DND-41 (cell line): ENCODE data around the gene ARF1.

Experiments used
- CTCF ChIP-seq: IDR thresholded peaks from 2 replicates; pipeline ENCODE4 v1.5.1; 2012; ENCODE audit warnings: borderline replicate concordance, low read length, moderate library complexity, mild to moderate bottlenecking; ENCODE audit not compliant: poor library complexity, severe bottlenecking; ENCODE audit errors: extremely low read depth
- EZH2 ChIP-seq: IDR thresholded peaks from 3 replicates; pipeline ENCODE4 v1.6.1; 2012; ENCODE audit warnings: borderline replicate concordance, low read depth, mild to moderate bottlenecking, moderate library complexity, low read length, inconsistent platforms; ENCODE audit not compliant: severe bottlenecking

- TF ChIP-seq CTCF (no peak), EZH2 (no peak)
Observed at GRCh38 chr1:228112617-228113016, 30.1 kb downstream of the ARF1 start.
